ENCODE measurements around the gene CCN6. TPM values are rescaled to one million over a fixed set of nuclear protein-coding genes. Genes with fewer than 3 reads are reported as not detected.

Gene CCN6
- polyA plus RNA-seq, 1 donor from 2014 or later, result not detected

- Histone ChIP-seq H3K9me2 (ENCODE audit: insufficient read depth, low read length) (no peaks in the 10 kb centered on the region), H3K4me3 (ENCODE audit: low read length) (no peak overlapping the region), H3F3A (ENCODE audit: insufficient read depth, low read length, poor library complexity, severe bottlenecking) (no peaks in the 10 kb centered on the region), H2AFZ (ENCODE audit: low read depth, low read length) (no peak overlapping the region), H3K9me3 (ENCODE audit: low read length) (no peaks in the 10 kb centered on the region), H3K4me2 (ENCODE audit: low read length) (no peak overlapping the region), H3K9ac (ENCODE audit: low read length) (no peak overlapping the region), H3K27ac (ENCODE audit: low read length) (no peak overlapping the region), H4K20me1 (ENCODE audit: insufficient read depth) (no peaks in the 10 kb centered on the region), H3K36me3 (ENCODE audit: insufficient read depth, low read length) (no peaks in the 10 kb centered on the region), H3K79me2 (replicated peaks; ENCODE audit: insufficient read depth, low read length) (no peaks in the 10 kb centered on the region), H3K27me3 (ENCODE audit: insufficient read depth, low read depth, low read length) (no peaks in the 10 kb centered on the region)
- TF ChIP-seq EP300 (conservative IDR thresholded peaks at IDR 0.05; ENCODE audit: poor library complexity, severe bottlenecking) (no peak), SMC3 (conservative IDR thresholded peaks at IDR 0.05; ENCODE audit: poor library complexity) (no peak), POLR2AphosphoS5 (IDR thresholded peaks at IDR 0.05) (no peak), MXI1 (conservative IDR thresholded peaks at IDR 0.05; ENCODE audit: poor library complexity, severe bottlenecking) (no peak), EZH2 (IDR thresholded peaks at IDR 0.05; ENCODE audit: borderline replicate concordance, insufficient read depth, low read length, poor library complexity, severe bottlenecking) (no peak), RAD21 (conservative IDR thresholded peaks at IDR 0.05) (no peak), REST (IDR thresholded peaks at IDR 0.05; ENCODE audit: borderline replicate concordance) (no peak)
- TF ChIP-seq, protein P1, sequence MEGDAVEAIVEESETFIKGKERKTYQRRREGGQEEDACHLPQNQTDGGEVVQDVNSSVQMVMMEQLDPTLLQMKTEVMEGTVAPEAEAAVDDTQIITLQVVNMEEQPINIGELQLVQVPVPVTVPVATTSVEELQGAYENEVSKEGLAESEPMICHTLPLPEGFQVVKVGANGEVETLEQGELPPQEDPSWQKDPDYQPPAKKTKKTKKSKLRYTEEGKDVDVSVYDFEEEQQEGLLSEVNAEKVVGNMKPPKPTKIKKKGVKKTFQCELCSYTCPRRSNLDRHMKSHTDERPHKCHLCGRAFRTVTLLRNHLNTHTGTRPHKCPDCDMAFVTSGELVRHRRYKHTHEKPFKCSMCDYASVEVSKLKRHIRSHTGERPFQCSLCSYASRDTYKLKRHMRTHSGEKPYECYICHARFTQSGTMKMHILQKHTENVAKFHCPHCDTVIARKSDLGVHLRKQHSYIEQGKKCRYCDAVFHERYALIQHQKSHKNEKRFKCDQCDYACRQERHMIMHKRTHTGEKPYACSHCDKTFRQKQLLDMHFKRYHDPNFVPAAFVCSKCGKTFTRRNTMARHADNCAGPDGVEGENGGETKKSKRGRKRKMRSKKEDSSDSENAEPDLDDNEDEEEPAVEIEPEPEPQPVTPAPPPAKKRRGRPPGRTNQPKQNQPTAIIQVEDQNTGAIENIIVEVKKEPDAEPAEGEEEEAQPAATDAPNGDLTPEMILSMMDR (IDR thresholded peaks at IDR 0.05; ENCODE audit: poor library complexity, severe bottlenecking), result no peak
These were observed 63.6 kb downstream of the CCN6 start for GRCh38 chr6:112117554-112117953.

GRCh38 chr6:112118034-112118433 is 64.1 kb downstream of the CCN6 start:
- Histone ChIP-seq H3K9me3 (ENCODE audit: low read length) (no peaks in the 10 kb centered on the region), H3K79me2 (replicated peaks; ENCODE audit: insufficient read depth, low read length) (no peaks in the 10 kb centered on the region), H3K27ac (ENCODE audit: low read length) (no peak overlapping the region), H3K27me3 (ENCODE audit: insufficient read depth, low read depth, low read length) (no peaks in the 10 kb centered on the region), H3F3A (ENCODE audit: insufficient read depth, low read length, poor library complexity, severe bottlenecking) (no peaks in the 10 kb centered on the region), H3K9me2 (ENCODE audit: insufficient read depth, low read length) (no peaks in the 10 kb centered on the region), H3K4me2 (ENCODE audit: low read length) (no peak overlapping the region), H3K4me3 (ENCODE audit: low read length) (no peak overlapping the region), H2AFZ (ENCODE audit: low read depth, low read length) (no peak overlapping the region), H3K36me3 (ENCODE audit: insufficient read depth, low read length) (no peaks in the 10 kb centered on the region), H3K9ac (ENCODE audit: low read length) (no peak overlapping the region), H4K20me1 (ENCODE audit: insufficient read depth) (no peaks in the 10 kb centered on the region)
- TF ChIP-seq RAD21 (conservative IDR thresholded peaks at IDR 0.05), result no peak
- TF ChIP-seq MXI1 (conservative IDR thresholded peaks at IDR 0.05; ENCODE audit: poor library complexity, severe bottlenecking), result no peak
- TF ChIP-seq TAF1 (IDR thresholded peaks at IDR 0.05; ENCODE audit: low read depth), result no peak
- TF ChIP-seq EZH2 (IDR thresholded peaks at IDR 0.05; ENCODE audit: borderline replicate concordance, insufficient read depth, low read length, poor library complexity, severe bottlenecking), result no peak

Other genes with a start within 250 kb of the CCN6 start
- gene FYN, start 180.7 kb upstream of the CCN6 start, polyA plus RNA-seq, result 277 and 306 TPM in 2 replicates
- 180 and 204 TPM in 2 replicates for gene TUBE1, start 33.4 kb downstream of the CCN6 start, polyA plus RNA-seq
- 140 and 142 TPM in 2 replicates for gene FAM229B, start 33.5 kb downstream of the CCN6 start, polyA plus RNA-seq
- gene LAMA4, start 200.5 kb downstream of the CCN6 start, polyA plus RNA-seq, result 0.69 TPM in 1 of 2 replicates, not detected in the other

Measured in neural cell (in vitro differentiated cells).